Uterus (tissue), 4 donors: Measurements from ENCODE around the gene ZDHHC21. TPM values are rescaled to one million over a fixed set of nuclear protein-coding genes. Genes with fewer than 3 reads are reported as not detected.

Source experiments
- DNase-seq, 2 donors: peaks; one replicate each; pipeline ENCODE4 v3.0.0-alpha.2; 2019 to 2020
- H3K27ac ChIP-seq, 2 donors: fragments of 200-600 bp; sonication (generic); 1 replicate in 1 of 2; 2 replicates in 1 of 2; pipeline ENCODE4 v1.5.1; 2016 to 2018
- H3K27me3 ChIP-seq, 2 donors: fragments of 200-600 bp; sonication (generic); one replicate each; pipeline ENCODE4 v1.5.1; 2018 to 2019; ENCODE audit warnings: control low read depth in 1 of 2
- H3K36me3 ChIP-seq, 2 donors: fragments of 200-600 bp; sonication (generic); one replicate each; pipeline ENCODE4 v1.5.1; 2019; ENCODE audit warnings: control low read depth in 1 of 2
- H3K4me1 ChIP-seq, 2 donors: fragments of 200-600 bp; sonication (generic); one replicate each; pipeline ENCODE4 v1.5.1; 2018 to 2019; ENCODE audit warnings: control low read depth in 1 of 2
- H3K4me3 ChIP-seq, 2 donors: fragments of 200-600 bp; sonication (generic); 1 replicate in 1 of 2; 2 replicates in 1 of 2; pipeline ENCODE4 v1.5.1; 2018 to 2019; ENCODE audit warnings: mild to moderate bottlenecking in 1 of 2
- H3K9me3 ChIP-seq, 2 donors: fragments of 200-600 bp; sonication (generic); one replicate each; pipeline ENCODE4 v1.5.1; 2019; ENCODE audit warnings: control low read depth in 1 of 2
- CTCF ChIP-seq, 4 experiments: fragments of 200-600 bp in 2 of 4; fragments of 450-650 bp in 2 of 4; sonication (generic) in 2 of 4; IDR thresholded peaks; one replicate each; pipeline ENCODE4 v1.5.1; 2016 to 2019; ENCODE audit warnings: antibody characterized with exemption in 4 of 4, mild to moderate bottlenecking in 2 of 4, moderate library complexity in 1 of 4
- POLR2A ChIP-seq, 2 donors: fragments of 450-650 bp; IDR thresholded peaks; one replicate each; pipeline ENCODE4 v1.6.1; 2016; ENCODE audit warnings: antibody characterized with exemption in 2 of 2, mild to moderate bottlenecking in 1 of 2, moderate library complexity in 1 of 2
- intact Hi-C: fragments of 100-400 bp; cut with DNase I; formaldehyde crosslinking; loops from one replicate; pipeline ENCODE4 v1.15.1; 2023; ENCODE audit warnings: low total_unique reads
- total RNA-seq, 4 donors: library from RNA; depleted of rRNA in 3 of 4; stranded (reverse); fragments of >200 nt in 3 of 4; gene quantifications; one replicate each; pipeline versions ENCODE4 v1.1.0 to v1.2.4, GENCODE V29; 2014 to 2023
- donor health status: DM: yes; HTN: yes; CAD: no.

ZDHHC21 gene
- total RNA-seq, 4 donors from 2014 or later: 6.9 to 54.9 (median 13.6) TPM

GRCh38 chr9:14713187-14713767 is 20.0 kb upstream of the ZDHHC21 start:
- Histone ChIP-seq H3K36me3 (no peaks in the 10 kb centered on the region), H3K27ac (no peak overlapping the region), H3K4me3 (no peak overlapping the region), H3K27me3 (no peaks in the 10 kb centered on the region), H3K4me1 (no peaks in the 10 kb centered on the region), H3K9me3 (no peaks in the 10 kb centered on the region)
- no peak for DNase-seq
- no peak for TF ChIP-seq POLR2A (IDR thresholded peaks at IDR 0.05)
- no peak for TF ChIP-seq CTCF (IDR thresholded peaks at IDR 0.05)
- intact Hi-C loops: no loop called here

- intact Hi-C loops: no loop called here
- DNase-seq: no peak
- Histone ChIP-seq H3K9me3 (peaks cover 0 to 2% of the 10 kb centered on the region in 2 donors), H3K27ac (no peak overlapping the region), H3K4me3 (no peak overlapping the region), H3K27me3 (no peaks in the 10 kb centered on the region), H3K4me1 (no peaks in the 10 kb centered on the region), H3K36me3 (no peaks in the 10 kb centered on the region)
- TF ChIP-seq POLR2A (IDR thresholded peaks at IDR 0.05) (no peak), CTCF (IDR thresholded peaks at IDR 0.05) (no peak)
Observed at GRCh38 chr9:14710804-14711203, 17.6 kb upstream of the ZDHHC21 start.

- H3K9me3 ChIP-seq: peaks cover 0 to 17% of the 10 kb centered on the region in 2 donors
- no peaks in the 10 kb centered on the region for H3K27me3 ChIP-seq
- DNase-seq: no peak
- no peak overlapping the region for H3K27ac ChIP-seq
- intact Hi-C loops: no loop called here
- no peak overlapping the region for H3K4me3 ChIP-seq
- H3K36me3 ChIP-seq: no peaks in the 10 kb centered on the region
- no peaks in the 10 kb centered on the region for H3K4me1 ChIP-seq
- no peak for TF ChIP-seq POLR2A (IDR thresholded peaks at IDR 0.05)
- TF ChIP-seq CTCF (IDR thresholded peaks at IDR 0.05): no peak
Observed at GRCh38 chr9:14706530-14707140, 13.4 kb upstream of the ZDHHC21 start.

GRCh38 chr9:14705079-14705478 is 11.8 kb upstream of the ZDHHC21 start:
- TF ChIP-seq POLR2A (IDR thresholded peaks at IDR 0.05) (no peak), CTCF (IDR thresholded peaks at IDR 0.05) (no peak)
- Histone ChIP-seq H3K27me3 (no peaks in the 10 kb centered on the region), H3K36me3 (no peaks in the 10 kb centered on the region), H3K27ac (no peak overlapping the region), H3K4me1 (no peaks in the 10 kb centered on the region), H3K9me3 (peaks cover 0 to 17% of the 10 kb centered on the region in 2 donors), H3K4me3 (no peak overlapping the region)
- DNase-seq: no peak
- intact Hi-C loops: no loop called here

GRCh38 chr9:14704281-14704680 is 11.0 kb upstream of the ZDHHC21 start:
- Histone ChIP-seq H3K9me3 (peaks cover 0 to 17% of the 10 kb centered on the region in 2 donors), H3K27ac (no peak overlapping the region), H3K27me3 (no peaks in the 10 kb centered on the region), H3K4me1 (no peaks in the 10 kb centered on the region), H3K4me3 (no peak overlapping the region), H3K36me3 (no peaks in the 10 kb centered on the region)
- TF ChIP-seq POLR2A (IDR thresholded peaks at IDR 0.05): no peak
- TF ChIP-seq CTCF (IDR thresholded peaks at IDR 0.05): no peak
- no peak for DNase-seq
- intact Hi-C loops: no loop called here
